SK-N-SH treated with all-trans-retinoic acid at 6 μM for 48 hours (cell line): ENCODE results near the gene NADK2.

Experiments used
- CREB5 ChIP-seq: fragments of 250-450 bp; sonication (Bioruptor Pico); IDR thresholded peaks from 2 replicates; pipeline ENCODE4 v1.5.1; 2020; ENCODE audit warnings: low read depth, mild to moderate bottlenecking, moderate library complexity
- CSDC2 ChIP-seq: fragments of 250-450 bp; sonication (Bioruptor Pico); IDR thresholded peaks from 2 replicates; pipeline ENCODE4 v1.5.0; 2020; ENCODE audit warnings: mild to moderate bottlenecking, moderate library complexity
- CSRNP3 ChIP-seq: fragments of 250-450 bp; sonication (Bioruptor Pico); IDR thresholded peaks from 2 replicates; pipeline ENCODE4 v1.5.1; 2021; ENCODE audit warnings: mild to moderate bottlenecking, moderate library complexity
- SNAI2 ChIP-seq: fragments of 250-450 bp; sonication (Bioruptor Pico); IDR thresholded peaks from 2 replicates; pipeline ENCODE4 v1.5.0; 2020; ENCODE audit warnings: mild to moderate bottlenecking, moderate library complexity
- ZFP30 ChIP-seq: fragments of 450-650 bp; formaldehyde crosslinking; IDR thresholded peaks from 2 replicates; pipeline ENCODE4 v1.5.0; 2022; ENCODE audit warnings: mild to moderate bottlenecking, moderate library complexity

DNA sequence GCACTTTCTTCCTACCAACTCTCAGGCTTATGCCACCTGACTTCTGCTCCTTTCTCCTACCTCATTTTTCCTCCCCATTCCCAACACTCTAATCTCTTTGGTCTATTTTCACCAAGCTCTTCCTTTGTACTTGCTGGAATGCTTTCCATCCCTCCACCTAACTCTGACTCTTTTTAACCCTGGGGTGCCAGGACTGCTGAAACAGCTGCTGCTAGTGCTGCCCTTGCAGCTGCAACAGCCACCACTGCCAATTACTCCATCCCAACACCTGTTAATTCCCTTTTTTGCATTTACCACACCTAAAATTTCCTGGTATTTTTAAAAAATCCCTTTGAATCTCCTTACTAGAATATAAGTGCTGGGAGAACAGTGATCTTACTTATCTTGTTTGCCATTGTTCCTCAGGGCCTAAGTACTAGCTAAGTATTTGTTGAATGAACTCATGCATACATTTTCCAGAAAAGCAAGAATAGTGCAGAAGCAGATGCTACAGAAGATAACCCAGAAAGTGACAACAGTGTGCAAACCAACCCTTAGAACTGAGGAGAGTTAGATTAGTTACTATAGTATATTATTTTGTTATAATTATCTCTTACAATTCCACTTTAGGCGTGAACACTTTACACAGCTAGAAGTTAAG is 11.5 kb downstream of the NADK2 start:
- TF ChIP-seq SNAI2 (CRISPR knock-in tag) = no peak
- no peak for TF ChIP-seq ZFP30 (CRISPR knock-in tag)
- no peak for TF ChIP-seq CSRNP3
- no peak for TF ChIP-seq CREB5 (CRISPR knock-in tag)
- TF ChIP-seq CSDC2 (CRISPR knock-in tag) = no peak
